Heart left ventricle (tissue), 13 donors: ENCODE results near the gene ATXN7L1.

Experiments used
- POLR2A ChIP-seq, 2 donors: fragments of 450-650 bp; IDR thresholded peaks; one replicate each; pipeline ENCODE4 v1.6.1; 2017; ENCODE audit warnings: antibody characterized with exemption in 2 of 2, mild to moderate bottlenecking in 2 of 2, moderate library complexity in 2 of 2
- TF ChIP-seq, protein P1 (sequence below), 12 donors: fragments of 200-600 bp; sonication (generic) in 4 of 12; IDR thresholded peaks; one replicate each; pipeline versions ENCODE4 v1.5.0 to v1.8.0; 2018 to 2022; ENCODE audit warnings: antibody characterized with exemption in 12 of 12, mild to moderate bottlenecking in 5 of 12
- donor health status: ischemic (EF 13 %, LVEDD 7.1; RV severe dilation, severe dysfunction).
- donor health status: DM: no; HTN: yes; CAD: no.
- donor health status: DM: no; HTN: no; CAD: no.
- donor health status: ischemic (EF 25% LVEDD 6.9; RV normal size, moderate dysfunction).
- donor health status: ischemic (EF 25% LVEDD 5.7; RV mildly dilated, moderate dysfunction).
- donor health status: ischemic (EF 35%, LVEDD 5.7; RV mildly dilated, moderate dysfunction).
- donor health status: nonischemic (EF 11% LVEDD 7.7; RV severe dilation, severe dysfunction).
- donor health status: DM: yes; HTN: yes; CAD: no.
- donor health status: PGD.
- donor health status: ischemic (EF 29% LVEDD 5.4; RV normal size, mild dysfunction).
- donor health status: nonischemic (EF 23%, LVEDD 6.1; RV moderate dilation, normal function).

GRCh38 chr7:105614341-105614840, 262.0 kb downstream of the ATXN7L1 start:
- TF ChIP-seq, protein P1, sequence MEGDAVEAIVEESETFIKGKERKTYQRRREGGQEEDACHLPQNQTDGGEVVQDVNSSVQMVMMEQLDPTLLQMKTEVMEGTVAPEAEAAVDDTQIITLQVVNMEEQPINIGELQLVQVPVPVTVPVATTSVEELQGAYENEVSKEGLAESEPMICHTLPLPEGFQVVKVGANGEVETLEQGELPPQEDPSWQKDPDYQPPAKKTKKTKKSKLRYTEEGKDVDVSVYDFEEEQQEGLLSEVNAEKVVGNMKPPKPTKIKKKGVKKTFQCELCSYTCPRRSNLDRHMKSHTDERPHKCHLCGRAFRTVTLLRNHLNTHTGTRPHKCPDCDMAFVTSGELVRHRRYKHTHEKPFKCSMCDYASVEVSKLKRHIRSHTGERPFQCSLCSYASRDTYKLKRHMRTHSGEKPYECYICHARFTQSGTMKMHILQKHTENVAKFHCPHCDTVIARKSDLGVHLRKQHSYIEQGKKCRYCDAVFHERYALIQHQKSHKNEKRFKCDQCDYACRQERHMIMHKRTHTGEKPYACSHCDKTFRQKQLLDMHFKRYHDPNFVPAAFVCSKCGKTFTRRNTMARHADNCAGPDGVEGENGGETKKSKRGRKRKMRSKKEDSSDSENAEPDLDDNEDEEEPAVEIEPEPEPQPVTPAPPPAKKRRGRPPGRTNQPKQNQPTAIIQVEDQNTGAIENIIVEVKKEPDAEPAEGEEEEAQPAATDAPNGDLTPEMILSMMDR (IDR thresholded peaks at IDR 0.05) = no peak
- no peak for TF ChIP-seq POLR2A (IDR thresholded peaks at IDR 0.05)
